ENCODE measurements around the gene SKAP2.

SKAP2 gene

DNA sequence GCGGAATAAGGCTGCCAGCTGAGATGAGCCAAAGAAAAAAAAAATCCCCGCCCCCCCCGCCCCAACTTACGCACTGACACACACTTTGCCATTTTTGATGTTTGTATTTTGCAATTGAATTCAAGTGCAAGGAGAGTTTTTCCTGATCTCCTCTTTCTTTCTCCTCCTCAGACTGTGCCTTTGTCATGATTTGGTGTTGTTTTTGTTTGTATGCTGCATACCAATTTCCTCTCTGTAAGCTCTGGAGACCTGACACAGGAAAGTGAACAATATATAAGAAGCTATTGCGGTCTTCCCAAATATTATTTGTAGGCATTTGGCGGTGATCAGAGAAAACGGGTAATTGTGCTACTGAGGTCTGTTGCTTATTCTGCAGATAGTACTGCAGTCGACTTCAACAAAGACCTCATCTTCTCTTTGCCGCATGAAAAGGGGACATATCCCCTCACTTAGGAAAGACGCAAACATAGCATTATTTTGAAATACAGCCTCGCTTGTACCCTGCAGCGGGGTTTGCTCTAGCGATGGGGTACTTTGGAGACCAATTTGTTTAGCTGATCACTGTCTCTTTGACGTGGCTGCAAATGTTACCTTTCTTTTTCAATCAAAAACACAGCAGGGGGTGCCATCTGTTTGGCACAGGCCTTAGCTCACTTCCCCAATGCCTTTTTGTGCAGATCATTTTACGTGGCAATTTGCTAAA lies 206.6 kb downstream of the SKAP2 start:
- no peak overlapping the region for H3K9ac ChIP-seq (ENCODE audit: low read depth, low read length)
- no peak for TF ChIP-seq EZH2 (IDR thresholded peaks at IDR 0.05; ENCODE audit: borderline replicate concordance, low read depth, low read length, severe bottlenecking)
- TF ChIP-seq, protein P1, sequence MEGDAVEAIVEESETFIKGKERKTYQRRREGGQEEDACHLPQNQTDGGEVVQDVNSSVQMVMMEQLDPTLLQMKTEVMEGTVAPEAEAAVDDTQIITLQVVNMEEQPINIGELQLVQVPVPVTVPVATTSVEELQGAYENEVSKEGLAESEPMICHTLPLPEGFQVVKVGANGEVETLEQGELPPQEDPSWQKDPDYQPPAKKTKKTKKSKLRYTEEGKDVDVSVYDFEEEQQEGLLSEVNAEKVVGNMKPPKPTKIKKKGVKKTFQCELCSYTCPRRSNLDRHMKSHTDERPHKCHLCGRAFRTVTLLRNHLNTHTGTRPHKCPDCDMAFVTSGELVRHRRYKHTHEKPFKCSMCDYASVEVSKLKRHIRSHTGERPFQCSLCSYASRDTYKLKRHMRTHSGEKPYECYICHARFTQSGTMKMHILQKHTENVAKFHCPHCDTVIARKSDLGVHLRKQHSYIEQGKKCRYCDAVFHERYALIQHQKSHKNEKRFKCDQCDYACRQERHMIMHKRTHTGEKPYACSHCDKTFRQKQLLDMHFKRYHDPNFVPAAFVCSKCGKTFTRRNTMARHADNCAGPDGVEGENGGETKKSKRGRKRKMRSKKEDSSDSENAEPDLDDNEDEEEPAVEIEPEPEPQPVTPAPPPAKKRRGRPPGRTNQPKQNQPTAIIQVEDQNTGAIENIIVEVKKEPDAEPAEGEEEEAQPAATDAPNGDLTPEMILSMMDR (IDR thresholded peaks at IDR 0.05; ENCODE audit: borderline replicate concordance, extremely low read depth, low read length, poor library complexity, severe bottlenecking) = no peak
- no peak overlapping the region for H3K4me2 ChIP-seq (ENCODE audit: insufficient read depth, low read length)

GRCh38 chr7:26657206-26657641 lies 207.2 kb downstream of the SKAP2 start:
- no peak for DNase-seq
- H3K4me1 ChIP-seq (ENCODE audit: insufficient read depth, low read length) = no peaks in the 10 kb centered on the region
- H3K4me3 ChIP-seq (ENCODE audit: low read depth in 1 of 2, low read length in 2 of 2) = no peak overlapping the region
- H3K9me3 ChIP-seq (ENCODE audit: insufficient read depth, low read length, severe bottlenecking) = no peaks in the 10 kb centered on the region
- no peak overlapping the region for H3K9ac ChIP-seq (ENCODE audit: low read depth, low read length)
- no peak overlapping the region for H3K27ac ChIP-seq (ENCODE audit: low read length)
- no peak for ATAC-seq (ENCODE audit: insufficient read depth, low read depth)
- no peaks in the 10 kb centered on the region for H4K20me1 ChIP-seq (ENCODE audit: insufficient read depth, low read length)
- no peak overlapping the region for H3K4me2 ChIP-seq (ENCODE audit: insufficient read depth, low read length)
- H3K27me3 ChIP-seq (ENCODE audit: insufficient read depth, low read length, poor library complexity) = no peaks in the 10 kb centered on the region
- H3K36me3 ChIP-seq (ENCODE audit: insufficient read depth, low read length) = no peaks in the 10 kb centered on the region
- no peaks in the 10 kb centered on the region for H3K79me2 ChIP-seq (ENCODE audit: insufficient read depth, low read length)
- H2AFZ ChIP-seq (ENCODE audit: low read depth, low read length) = no peak overlapping the region
- TF ChIP-seq EZH2 (IDR thresholded peaks at IDR 0.05; ENCODE audit: borderline replicate concordance, low read depth, low read length, severe bottlenecking) = no peak
- TF ChIP-seq, protein P1 (IDR thresholded peaks at IDR 0.05; ENCODE audit: borderline replicate concordance, extremely low read depth, low read length, poor library complexity, severe bottlenecking) = no peak

More for the DNA sequence above, 206.6 kb downstream of the SKAP2 start:
- Histone ChIP-seq H3K27ac (ENCODE audit: low read length) (no peak overlapping the region), H3K27me3 (ENCODE audit: insufficient read depth, low read length, poor library complexity) (no peaks in the 10 kb centered on the region), H3K9me3 (ENCODE audit: insufficient read depth, low read length, severe bottlenecking) (no peaks in the 10 kb centered on the region), H3K4me3 (ENCODE audit: low read depth in 1 of 2, low read length in 2 of 2) (no peak overlapping the region), H3K79me2 (ENCODE audit: insufficient read depth, low read length) (no peaks in the 10 kb centered on the region), H3K4me1 (ENCODE audit: insufficient read depth, low read length) (no peaks in the 10 kb centered on the region), H4K20me1 (ENCODE audit: insufficient read depth, low read length) (no peaks in the 10 kb centered on the region), H2AFZ (ENCODE audit: low read depth, low read length) (no peak overlapping the region), H3K36me3 (ENCODE audit: insufficient read depth, low read length) (no peaks in the 10 kb centered on the region)
- ATAC-seq (ENCODE audit: insufficient read depth, low read depth) (no peak), DNase-seq (no peak)

DNA sequence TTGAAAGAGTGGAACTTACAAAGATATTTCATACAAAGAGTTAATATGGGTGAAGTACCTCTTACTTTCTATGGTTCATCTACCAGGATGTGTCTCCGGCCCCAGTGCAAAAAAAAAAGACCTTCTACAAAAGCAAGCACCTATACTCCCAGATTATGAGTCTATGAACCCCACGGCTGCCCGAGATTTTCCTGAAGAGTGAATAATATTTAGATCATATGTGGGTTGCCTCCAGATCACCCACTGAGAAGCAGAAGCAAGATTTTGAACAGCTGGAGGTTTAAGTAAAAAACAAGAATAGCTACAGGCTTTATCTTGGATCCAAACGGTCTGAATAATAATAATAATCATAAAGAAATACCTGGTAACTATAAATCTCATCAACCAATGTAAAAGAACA lies 207.7 kb downstream of the SKAP2 start:
- no peaks in the 10 kb centered on the region for H3K9me3 ChIP-seq (ENCODE audit: insufficient read depth, low read length, severe bottlenecking)
- no peaks in the 10 kb centered on the region for H3K79me2 ChIP-seq (ENCODE audit: insufficient read depth, low read length)
- H3K36me3 ChIP-seq (ENCODE audit: insufficient read depth, low read length) = no peaks in the 10 kb centered on the region
- H4K20me1 ChIP-seq (ENCODE audit: insufficient read depth, low read length) = no peaks in the 10 kb centered on the region
- ATAC-seq (ENCODE audit: insufficient read depth, low read depth) (no peak), DNase-seq (no peak)
- H3K4me2 ChIP-seq (ENCODE audit: insufficient read depth, low read length) = no peak overlapping the region
- H3K4me3 ChIP-seq (ENCODE audit: low read depth in 1 of 2, low read length in 2 of 2) = no peak overlapping the region
- TF ChIP-seq, protein P1 (IDR thresholded peaks at IDR 0.05; ENCODE audit: borderline replicate concordance, extremely low read depth, low read length, poor library complexity, severe bottlenecking) = no peak
- TF ChIP-seq EZH2 (IDR thresholded peaks at IDR 0.05; ENCODE audit: borderline replicate concordance, low read depth, low read length, severe bottlenecking) = no peak
- H3K27me3 ChIP-seq (ENCODE audit: insufficient read depth, low read length, poor library complexity) = no peaks in the 10 kb centered on the region
- H2AFZ ChIP-seq (ENCODE audit: low read depth, low read length) = no peak overlapping the region
- no peak overlapping the region for H3K9ac ChIP-seq (ENCODE audit: low read depth, low read length)
- no peaks in the 10 kb centered on the region for H3K4me1 ChIP-seq (ENCODE audit: insufficient read depth, low read length)
- H3K27ac ChIP-seq (ENCODE audit: low read length) = no peak overlapping the region
